HG02870 (cell line): ENCODE measurements around the gene TYK2.
A peak's percentile ranks its signal among the peaks of the same experiment; 100 is the strongest.
"Not testable (repeated sequence)": the region's sequence is repeated elsewhere in the genome, so short reads cannot be mapped to it uniquely, and the experiment has no call there.

Experiments used
- ATAC-seq: cut with Tn5 transposase; IDR thresholded peaks from one replicate; pipeline ENCODE4 v1.9.1; 2021; ENCODE audit warnings: mild to moderate bottlenecking, moderate library complexity; ENCODE audit not compliant: unreplicated experiment

TYK2 gene

DNA sequence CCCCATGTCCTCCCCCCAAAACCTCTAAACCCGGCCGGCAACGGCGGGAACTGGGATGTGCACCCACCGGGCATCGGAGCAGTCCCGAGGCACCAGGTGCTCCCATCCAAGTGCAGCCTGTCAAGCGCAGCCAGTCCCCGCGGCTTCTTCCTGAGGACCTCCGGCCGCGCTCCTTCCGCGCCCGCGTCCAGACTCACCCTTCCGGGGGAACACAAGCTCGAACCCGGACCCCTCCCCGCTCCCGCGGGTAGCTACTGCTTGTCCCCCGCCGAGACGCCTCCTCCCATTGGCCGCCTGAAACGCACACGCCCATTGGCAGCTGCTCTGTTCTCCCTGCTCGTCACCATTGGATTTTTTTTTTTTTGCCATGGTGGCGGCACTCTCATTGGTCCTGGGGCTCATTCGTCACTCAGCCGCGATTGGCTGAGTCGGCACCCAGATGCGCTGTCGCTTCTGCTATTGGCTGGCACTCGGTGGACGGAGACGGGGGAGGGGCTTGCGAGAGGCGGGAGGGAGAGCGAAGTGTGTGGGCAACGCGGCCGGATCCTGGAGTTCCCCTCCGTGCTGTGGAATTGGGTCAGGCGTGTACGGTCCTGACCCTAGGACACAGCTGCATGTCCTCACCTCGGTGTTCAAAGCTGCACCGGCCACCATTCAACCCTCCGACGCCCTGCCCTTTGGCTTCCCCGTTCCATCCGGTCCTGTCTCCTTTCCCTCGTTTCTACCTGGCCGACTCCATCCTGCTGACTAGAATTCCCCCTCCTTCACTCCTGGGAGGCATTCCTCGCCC, at the start of gene TYK2:
Gene TYK2, minus strand, starts transcription at position 260 of the 790 bp plus-strand sequence. CDS start 2,166 bp downstream, outside the sequence.
- ATAC-seq, result peak; percentile 94

DNA sequence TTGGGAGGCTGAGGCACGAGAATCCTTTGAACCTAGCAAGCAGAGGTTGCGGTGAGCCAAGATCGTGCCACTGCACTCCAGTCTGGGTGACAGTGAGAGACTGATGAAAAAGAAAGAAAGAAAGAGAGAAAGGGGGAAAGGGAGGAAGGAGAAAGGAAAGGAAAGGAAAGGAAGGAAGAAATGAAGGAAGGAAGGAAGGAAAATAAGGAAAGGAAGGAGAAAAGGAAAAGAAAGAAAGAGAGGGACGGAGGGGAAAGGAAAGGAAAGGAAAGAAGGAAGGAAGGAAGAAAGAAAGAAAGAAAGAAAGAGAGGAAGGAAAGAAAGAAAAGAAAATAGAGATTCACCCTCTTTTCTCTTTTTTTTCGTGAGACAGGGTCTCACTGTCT, 48.6 kb upstream of the TYK2 start:
- ATAC-seq, result no peak

DNA sequence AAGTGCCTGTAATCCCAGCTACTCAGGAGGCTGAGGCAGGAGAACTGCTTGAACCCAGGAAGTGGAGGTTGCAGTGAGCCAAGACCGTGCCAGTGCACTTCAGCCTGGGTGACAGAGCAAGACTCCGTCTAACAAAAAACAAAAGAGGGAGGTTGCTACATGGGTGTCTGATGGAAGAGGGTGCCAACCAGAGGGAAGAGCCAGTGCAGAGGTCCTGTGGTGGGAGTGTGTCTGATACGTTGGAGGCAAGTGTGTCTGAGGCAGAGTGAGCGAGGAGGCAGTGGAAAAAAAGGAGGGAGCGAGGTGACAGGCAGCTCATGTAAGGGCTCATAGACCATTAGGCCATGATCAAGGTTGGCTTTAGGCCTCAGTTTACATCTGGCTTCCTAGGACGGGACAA, 46.8 kb upstream of the TYK2 start:
- ATAC-seq, result no peak

DNA sequence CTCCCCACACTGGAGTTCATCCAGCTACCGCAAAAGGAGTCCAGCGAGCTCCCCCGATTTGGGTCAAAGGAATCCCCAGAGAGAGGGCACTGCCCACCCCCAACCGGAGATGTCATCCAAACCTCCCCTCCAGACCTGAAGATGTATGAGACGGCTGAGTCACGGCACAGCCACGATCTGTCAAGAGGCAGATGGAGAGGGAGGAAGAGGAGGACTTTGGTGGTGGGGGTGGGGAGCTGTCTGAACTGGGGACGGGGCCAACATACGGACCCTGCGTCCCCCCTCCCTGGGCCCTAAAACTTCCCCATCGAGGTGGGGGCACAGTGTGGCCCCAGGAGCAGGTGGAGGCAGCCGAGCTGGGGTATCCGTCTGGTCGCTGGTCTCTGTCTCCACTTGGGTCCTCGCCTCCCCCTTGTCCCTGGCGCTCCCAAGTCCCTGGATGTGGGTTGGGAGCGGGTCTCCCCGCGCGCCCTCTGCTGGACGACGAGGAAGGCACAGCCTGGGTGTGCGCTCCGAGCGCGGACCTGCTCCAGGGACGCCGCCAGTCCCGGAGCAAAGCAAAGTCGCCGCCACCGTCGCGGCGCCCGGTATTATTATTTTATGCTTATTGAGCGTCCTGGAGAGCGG, 43.8 kb upstream of the TYK2 start:
- no peak for ATAC-seq

DNA sequence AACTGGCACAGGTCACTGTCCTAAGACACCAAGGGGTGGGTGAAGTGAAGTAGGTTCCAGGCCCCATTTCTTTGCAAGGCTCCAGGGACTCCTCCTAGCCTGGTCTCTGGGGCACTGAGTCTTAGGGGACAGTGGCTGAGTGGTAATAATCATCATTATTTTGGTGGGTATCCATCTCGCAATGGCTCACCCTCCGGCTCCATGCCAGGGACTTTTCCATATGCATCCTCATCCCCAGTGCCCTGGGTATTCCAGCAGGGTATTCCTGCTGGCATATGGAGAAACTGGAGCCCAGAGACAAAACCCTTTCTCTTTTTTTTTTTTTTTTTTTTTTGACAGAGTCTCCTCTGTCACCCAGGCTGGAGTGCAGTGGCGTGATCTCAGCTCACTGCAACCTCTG, 42.5 kb upstream of the TYK2 start:
- ATAC-seq, result no peak

DNA sequence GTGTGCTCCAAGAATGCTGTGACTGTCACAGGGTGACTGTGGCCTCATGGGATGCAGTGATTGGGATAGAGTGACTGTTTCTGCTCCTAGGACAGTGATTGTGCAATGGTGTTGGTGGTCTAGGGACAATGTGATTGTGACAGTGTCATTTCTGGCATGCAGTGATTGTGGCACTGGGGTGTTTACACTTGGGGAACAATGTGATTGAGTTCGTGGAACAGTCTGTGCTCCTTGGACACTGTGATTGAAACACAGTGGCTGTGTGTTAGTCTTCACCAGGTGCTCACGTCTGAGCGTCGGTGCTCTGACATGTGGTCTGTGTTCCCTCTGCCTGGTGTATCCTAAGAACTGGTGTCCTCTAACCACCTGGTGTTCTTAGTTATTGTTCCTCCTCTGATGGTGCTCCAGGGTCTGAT, 41.7 kb upstream of the TYK2 start:
- no peak for ATAC-seq

DNA sequence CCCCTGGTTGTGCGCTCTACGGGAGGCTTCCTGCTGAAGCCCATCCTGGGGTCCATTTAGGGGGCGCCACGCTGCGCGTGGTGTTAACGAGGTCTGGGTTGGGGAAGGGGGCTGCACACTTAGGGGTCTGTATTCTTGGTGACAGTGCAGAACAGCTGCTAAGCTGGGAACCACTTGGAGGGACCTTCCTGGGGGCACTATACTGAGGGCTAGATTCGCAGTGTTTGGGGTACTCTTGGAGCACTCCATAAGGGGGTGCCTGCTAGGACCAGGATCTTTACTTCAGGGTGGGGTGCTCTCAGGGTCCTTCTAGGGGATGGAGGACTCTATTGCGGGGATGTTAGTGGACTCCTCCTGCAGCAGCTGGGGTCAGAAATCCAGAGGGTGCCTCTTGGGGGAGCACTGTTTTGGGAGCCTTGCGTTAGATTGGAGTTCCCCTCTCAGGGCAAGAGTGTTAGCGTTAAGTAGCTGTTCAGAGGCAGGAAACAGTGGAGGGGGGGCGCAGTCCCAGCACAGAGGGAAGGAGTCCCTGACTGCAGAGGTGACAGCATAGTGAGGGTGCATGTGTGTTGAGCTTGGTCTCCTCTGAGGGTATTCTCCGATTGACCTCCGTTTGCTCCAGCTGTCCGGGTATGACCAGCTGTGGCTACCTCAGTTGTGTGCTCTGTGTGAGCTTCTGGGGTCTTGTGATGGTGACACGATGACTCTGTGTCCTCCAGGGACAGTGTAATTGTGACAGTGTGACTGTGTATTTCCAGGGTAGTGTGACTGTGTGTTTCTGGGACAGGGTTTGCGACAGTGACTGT, 41.1 kb upstream of the TYK2 start:
- ATAC-seq, result no peak

DNA sequence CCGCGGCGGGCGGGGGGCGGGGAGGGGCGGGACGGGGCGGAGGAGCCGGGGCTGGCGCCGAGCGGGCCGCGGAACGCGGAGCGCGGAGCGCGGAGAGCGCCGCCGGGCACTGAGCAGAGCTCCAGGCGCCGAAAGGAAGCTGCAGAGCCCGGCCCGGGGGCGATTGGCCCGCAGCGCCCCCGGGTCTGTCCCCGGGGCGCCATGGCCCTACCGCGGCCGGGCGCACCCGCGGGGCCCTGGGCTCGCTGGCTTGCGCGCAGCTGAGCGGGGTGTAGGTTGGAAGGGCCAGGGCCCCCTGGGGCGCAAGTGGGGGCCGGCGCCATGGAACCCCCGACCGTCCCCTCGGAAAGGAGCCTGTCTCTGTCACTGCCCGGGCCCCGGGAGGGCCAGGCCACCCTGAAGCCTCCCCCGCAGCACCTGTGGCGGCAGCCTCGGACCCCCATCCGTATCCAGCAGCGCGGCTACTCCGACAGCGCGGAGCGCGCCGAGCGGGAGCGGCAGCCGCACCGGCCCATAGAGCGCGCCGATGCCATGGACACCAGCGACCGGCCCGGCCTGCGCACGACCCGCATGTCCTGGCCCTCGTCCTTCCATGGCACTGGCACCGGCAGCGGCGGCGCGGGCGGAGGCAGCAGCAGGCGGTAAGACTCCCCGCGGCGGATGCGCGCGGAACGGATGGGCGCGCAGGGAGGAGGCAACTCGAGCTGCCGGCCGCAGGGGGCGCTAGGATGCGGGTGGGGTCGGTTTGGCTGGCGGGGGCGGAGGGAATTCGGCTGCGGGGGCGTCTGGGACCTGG, 40.3 kb upstream of the TYK2 start, which contains the start of gene PDE4A:
Gene PDE4A, plus strand, starts transcription at position 95 of the 796 bp plus-strand sequence. Its CDS starts 227 bp downstream, at position 322.
- ATAC-seq, result no peak

DNA sequence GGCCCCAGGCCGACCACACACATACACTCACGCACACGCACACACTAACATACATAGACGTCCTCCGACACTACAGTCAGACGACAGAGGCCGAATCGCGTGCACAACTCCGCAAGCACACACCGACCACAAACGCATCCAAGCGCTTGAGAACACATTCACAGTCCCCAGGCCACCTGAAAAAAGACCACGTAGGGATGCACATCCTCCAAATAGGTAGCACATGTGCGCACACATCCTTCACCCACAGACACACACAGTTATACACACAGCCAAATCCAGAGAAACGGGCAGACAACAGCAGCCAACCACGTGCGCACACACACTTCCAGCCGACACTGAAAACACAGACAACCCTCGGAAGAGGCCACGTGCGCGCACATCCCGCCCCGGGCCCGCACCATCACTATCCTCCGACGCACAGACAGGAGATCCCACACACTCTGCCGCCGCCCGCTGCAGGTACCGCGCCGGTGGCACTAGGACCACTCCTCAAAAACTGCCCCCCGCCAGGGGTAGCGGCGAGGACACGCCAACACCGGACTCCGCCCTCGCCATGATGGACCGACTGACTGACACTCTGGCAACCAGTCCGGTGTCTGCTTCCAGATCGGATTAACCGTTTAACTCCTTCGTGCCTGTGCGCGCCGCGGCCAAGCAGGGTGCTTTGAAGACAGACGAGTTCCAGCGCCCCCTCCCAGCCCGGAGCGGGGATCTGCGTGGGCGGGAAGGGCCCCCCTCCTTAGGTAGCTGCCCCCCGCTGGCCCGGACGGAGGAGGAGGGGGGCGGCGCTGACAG, 39.5 kb upstream of the TYK2 start:
- ATAC-seq, result no peak

DNA sequence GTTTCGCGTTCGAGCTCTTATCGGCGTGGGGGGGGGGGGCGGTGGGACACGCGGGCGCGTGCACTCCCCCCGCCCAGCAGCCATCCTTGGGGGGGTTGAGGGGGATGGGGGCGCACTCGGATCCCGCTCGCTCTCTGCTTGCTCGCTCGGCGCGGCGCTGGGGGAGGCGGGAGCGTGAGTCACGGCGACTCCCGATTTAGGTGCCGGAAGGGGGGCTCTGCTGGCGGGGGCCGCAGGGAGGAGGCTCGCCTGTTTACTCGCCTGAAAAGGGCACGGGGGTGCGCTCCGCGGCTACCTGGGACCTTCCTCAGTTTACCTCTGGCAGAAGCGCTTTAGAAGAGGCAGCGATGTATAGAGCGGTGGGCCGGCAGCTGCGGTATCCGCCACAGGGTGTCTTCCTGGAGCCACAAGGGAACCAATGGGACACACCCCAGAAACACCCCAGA, 38.9 kb upstream of the TYK2 start:
- no peak for ATAC-seq

DNA sequence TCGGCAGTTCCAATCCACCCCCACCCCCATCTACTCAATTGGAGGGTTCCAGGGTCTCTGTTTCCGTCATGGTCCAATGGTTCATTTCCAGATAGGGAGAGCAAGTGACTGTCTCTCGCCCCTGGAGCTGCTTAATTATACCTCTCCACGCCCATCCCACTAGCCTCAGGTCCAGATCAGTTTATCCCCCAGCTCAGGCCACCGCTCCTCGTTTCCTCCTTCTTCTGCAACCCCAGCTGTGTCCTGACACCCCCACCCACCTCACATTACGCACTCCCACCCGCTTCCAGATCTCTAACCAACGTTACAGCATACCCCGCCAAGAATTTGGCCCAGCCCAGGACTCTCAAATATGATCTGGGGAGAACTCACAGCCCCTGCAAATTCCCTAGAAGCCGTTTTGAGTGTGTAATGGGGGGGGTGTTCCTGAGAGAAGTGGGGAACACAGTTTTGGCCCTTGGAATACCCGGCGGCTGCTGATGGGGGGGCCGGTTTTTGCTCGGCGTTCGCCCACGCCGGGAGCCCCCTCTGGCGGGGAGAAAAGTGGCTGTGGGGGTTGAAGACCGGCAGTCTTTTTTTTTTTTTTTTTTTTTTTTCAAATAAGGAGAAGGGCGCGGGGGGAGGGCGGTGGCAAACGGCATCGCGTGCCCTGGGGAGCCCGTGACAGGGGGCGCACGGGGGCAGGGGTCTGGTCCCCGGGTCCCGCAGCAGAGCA, 38.3 kb upstream of the TYK2 start:
- no peak for ATAC-seq

DNA sequence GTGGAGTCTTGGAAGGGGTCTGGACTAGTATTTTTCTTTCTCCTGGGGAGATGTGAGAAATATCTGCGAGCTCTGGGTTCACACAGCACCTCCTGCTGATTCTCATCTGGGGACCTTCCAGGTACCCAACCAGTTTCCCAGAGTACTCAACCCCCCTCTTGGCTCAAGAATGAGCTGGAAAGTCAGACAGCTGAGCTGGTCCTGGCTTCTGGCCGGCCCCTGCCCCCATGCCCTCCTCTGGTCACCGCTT, 37.8 kb upstream of the TYK2 start:
- no peak for ATAC-seq

DNA sequence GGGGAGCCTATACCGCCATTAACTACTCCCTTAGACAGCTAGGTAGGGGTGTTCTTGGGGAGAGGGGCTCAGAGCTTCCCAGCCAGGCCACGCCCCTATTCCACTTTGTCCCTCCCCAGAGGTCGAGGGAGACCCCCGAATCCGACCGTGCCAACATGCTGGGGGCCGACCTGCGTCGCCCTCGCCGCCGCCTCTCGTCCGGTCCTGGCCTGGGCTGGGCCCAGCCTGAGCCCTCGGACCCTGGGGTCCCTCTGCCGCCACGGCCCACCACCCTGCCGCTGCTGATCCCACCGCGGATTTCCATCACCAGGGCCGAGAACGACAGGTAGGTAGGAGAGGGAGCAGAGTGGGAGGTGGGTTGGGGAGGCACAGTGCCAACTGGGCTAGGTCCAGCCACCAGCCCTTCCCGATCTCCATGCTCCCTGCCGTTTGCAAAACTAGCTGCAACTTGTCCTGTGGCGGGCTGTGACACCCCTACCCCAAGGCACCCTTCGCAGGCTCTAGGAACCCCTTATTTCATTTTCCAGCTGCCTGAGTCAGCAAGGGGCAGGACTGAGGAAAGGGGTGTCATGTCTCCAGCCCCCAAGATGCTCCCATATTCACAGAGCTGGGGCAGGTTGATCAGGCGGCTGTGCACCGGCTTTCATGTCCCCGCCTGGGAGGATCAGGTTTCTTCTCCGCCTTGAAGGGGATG, 37.3 kb upstream of the TYK2 start:
- ATAC-seq, result no peak

DNA sequence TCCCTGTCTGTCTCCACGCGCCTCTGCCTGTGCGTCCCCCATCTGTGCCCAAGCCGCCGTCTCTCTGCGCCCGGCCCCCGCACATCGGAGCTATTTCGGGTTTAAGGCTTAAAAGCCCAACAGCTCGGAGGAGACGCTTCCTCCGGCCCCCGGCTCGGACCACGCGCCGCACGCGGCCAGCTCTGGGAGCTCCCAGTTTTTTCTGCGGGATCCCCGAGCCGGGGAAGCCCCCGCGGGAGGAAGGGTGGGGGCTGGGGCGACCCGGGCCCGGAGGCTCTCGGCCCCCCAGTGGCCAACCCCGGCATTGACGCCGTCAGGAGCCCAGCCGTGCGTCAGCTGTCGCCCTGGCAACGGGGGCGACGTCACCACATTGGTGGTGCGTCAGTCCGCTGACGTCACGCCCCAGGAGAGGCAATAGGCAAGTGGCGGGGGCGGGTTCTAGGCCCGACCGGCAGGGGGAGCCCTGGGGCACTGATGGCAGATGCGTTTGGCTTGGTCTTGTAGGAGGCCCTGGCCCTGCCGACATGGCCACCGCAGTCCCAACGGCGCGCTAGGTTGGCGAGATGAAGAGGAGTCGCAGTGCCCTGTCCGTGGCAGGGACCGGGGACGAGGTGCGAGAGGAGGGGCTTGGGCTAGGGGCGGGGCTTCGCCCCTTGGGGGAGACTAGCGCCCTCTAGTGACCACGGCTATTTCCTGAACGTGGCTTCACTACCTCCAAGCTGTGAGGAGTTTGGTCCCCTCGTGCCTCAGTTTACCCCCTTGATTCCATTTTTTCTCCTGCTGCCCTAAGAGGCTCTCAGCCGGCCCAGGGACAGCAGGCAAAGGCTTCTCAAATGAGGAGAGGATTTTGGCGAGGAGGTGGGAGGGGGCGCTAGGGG, 36.2 kb upstream of the TYK2 start:
- peak; percentile 38 for ATAC-seq

DNA sequence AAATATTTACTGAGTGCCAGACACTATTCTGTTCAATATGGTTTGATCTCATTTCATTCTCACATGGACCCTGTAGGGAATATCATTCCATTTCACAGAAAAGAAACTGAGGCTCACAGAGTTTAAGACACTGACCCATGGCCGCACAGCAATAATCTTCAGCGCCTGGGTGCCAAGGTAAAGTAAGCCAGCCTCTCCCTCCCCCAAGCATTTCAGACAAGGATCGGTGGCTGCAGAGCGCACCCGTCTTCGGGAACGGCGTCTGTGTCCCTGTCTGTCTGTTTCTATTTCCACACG, 35.7 kb upstream of the TYK2 start:
- ATAC-seq, result no peak

DNA sequence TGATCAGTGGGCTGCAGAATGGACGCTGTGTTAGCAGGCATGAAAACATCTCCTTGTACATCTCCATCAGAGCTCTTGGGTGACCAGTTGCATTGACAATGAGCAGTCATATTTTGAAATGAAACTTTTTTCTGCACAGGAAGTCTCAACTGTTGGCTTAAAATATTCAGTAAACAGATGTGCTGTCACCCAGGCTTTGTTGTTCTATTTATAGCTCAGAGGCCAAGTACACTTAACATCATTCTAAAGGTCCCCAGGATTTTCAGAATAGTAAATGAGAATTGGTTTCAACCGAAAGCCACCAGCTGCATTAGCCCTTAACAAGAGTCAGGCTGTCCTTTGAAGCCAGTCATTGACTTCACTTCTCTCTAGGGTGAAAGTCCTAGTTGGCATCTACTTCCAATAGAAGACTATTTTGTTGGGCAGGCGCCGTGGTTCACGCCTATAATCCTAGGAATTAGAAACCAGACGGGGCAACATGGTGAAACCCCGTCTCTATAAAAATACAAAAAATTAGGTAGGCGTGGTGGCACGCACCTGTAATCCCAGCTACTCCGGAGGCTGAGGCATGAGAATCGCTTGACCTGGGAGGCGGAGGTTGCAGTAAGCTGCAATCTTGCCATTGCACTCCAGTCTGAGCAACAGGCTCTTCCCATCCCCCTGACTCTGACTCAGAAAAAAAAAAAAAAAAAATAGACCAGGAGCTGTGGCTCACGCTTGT, 32.0 kb upstream of the TYK2 start:
- peak; percentile 45 for ATAC-seq

DNA sequence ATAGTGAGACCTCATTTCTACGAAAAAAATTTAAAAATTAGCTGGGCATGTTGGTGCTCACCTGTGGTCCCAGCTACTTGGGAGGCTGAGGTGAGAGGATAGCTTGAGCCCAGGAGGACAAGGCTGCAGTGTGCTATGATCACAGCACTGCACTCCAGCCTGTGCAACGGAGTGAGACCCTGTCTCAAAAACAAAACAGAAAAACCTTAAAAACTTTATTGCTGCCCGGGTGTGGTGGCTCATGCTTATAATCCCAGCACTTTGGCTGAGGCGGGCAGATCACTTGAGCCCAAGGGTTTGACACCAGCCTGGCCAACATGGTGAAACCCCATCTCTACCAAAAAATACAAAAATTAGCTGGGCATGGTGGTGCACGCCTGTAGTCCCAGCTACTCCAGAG, 30.9 kb upstream of the TYK2 start:
- ATAC-seq, result not testable (repeated sequence)
